GM15510 (cell line): ENCODE results near the gene DOK6.

ENCODE experiments used
- POLR2A ChIP-seq: IDR thresholded peaks from 3 replicates; pipeline ENCODE4 v1.6.1; 2011; ENCODE audit warnings: borderline replicate concordance; ENCODE audit not compliant: insufficient read length; ENCODE audit errors: extremely low read depth

Gene DOK6

DNA sequence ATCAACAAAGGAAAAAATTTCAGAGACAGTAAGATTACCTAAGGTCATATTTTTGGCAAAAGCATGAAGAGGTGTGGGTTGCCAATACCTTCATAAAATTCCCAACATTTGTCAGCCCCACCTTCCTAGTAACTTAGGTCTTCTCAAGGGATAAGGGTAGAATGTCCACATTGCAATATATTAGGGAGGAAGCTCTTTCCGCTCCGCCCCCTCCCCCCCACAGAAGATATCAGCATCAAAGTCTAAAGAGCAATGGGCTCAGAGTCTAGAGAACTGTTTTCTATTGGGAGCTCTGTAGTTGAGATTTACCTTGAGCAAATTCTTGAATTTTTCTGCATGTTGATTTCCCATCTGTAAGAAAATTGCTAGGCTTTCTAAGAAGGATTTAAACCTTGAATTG lies 346.7 kb downstream of the DOK6 start:
- TF ChIP-seq POLR2A, result no peak

- no peak for TF ChIP-seq POLR2A
Measured at GRCh38 chr18:69752737-69753380, 352.2 kb downstream of the DOK6 start.

GRCh38 chr18:69754108-69754507 lies 353.4 kb downstream of the DOK6 start:
- no peak for TF ChIP-seq POLR2A

GRCh38 chr18:69755041-69755440 lies 354.4 kb downstream of the DOK6 start:
- no peak for TF ChIP-seq POLR2A

DNA sequence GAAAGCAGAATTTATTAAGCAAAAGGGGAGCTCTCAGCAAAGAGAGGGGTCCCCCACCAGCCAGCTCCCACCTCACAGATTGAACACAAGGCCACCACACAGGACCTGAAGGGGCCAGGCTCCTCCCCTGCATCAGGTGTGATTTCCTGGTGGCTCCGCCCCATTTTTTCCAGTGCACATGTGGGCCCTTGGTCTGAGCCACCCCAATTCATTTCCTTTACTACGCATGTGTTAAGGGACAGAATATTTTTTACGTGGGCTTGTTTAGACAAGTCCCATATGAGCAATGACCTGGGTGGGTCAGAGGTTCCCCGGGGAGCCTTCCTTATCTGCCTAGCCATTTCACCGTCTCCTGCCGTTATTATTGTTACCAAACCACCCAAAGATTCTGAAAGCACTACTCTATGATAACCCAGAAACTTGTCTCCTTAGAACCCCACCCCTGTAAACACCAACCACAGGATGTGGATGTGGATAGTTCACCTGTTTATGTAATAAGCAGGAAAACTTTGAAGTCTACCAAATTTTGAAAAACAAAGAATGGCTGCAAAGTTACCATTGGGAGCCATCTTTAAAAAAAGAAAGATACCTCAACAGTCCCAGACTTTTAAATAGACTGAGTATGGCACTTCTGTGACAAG lies 355.3 kb downstream of the DOK6 start:
- no peak for TF ChIP-seq POLR2A

DNA sequence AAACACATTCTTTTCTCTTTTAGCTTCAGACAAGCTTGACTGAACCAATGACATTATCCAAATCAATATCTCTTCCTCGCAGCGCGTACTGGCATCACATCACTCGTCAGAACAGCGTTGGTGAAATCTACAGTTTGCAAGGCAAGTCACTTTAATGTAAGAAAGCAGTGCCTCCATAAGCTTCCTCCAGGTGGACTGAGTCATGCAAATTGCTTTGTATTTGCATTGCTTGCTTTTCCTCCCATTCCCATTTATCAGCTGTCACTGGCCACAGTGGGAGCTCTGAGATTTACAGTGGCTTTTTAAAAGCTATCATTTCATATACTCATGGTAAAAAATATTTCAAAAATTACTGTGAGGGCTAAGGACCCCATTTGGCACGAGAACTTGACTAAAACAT lies 357.0 kb downstream of the DOK6 start:
- TF ChIP-seq POLR2A, result no peak

DNA sequence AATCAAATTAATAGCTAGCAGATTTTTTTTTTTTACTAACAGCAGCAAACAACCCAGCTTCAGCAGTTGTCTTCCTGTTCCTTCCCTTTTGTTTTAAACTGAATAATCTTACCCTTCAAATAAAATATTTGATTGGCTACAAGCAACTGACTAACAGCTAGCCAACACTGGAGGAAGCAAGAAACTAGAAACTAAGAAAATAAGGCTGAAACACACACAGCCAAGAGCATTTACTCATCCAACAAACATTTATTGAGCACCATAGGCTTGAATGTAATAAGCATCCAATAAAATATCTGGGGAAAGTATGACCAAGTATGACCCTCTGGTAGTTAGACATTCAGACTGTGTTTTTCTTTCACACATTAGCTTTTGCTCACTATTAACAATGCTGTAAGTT lies 357.8 kb downstream of the DOK6 start:
- TF ChIP-seq POLR2A, result no peak

DNA sequence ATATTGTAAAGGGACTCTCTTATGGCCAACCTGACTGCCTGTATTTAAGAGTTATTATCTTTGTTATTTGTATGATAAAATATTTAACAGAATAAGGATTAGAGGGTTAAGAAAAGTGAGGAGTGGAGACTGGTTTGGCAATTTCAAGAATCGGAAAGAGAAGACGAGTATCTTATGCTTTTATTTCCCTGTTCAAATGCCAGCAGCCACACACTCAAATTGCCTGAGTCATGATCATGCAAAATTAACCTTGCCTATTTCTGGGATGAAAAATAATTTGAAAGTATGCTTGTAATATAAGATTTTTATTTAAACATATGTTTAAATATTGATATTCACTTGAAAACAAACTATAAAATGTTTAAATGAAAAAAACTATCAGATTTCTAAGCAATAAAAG lies 358.4 kb downstream of the DOK6 start:
- no peak for TF ChIP-seq POLR2A

DNA sequence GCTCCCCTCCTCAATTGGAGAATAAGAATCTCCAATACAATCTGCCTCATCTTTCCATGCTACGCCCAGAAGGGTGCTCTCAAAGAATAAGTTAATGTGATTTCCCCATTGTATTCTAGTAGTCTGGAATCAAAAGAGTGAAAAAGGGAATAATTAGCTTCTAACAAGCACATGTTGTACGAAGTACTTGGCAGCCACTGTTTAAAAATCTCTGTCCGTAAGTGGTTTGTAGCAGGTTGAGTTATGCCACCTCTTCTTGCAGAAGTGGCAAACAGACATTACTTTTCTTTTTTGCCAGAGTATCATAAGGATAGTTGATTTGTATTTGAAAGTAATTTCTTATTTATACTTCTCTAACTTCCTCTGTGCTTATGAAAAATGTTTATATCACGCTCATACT lies 362.3 kb downstream of the DOK6 start:
- TF ChIP-seq POLR2A, result no peak

DNA sequence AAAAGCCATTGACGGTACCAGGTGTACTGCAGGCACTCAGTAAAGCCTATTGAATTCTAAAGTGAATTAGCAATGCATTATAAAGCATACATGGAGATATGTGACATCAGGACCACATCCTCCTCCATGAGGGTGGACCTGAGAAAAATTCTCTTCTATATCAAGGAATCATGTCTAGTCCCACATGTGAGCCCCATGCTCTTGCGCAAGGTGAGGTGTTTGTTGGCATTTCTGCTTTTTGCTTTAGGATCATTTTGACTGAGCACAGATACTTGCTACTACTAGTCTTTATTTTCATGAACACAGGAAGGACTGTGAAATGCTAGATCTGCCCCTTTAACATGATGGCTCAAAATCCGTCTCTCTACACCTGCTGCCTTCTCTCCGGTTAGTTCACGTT lies 363.1 kb downstream of the DOK6 start:
- TF ChIP-seq POLR2A, result no peak

DNA sequence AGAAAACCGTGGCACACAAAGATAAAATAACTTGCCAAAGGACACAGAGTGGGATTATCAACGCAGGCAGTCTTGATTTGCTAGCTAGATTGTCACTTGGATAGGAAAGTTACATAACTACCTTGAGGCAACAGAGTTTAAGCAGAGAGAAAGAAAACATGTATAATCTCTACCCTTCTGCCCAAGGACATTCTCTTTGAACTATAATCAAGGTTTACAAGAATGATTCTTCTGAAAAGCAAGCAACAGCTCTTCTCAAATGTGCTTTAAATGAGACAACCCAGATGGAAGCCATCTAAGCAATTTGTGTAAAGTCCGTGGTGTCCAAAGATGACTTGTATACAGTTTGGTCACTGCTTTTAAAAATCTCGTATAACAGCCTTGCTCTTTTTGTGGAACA lies 369.6 kb downstream of the DOK6 start:
- TF ChIP-seq POLR2A, result no peak

DNA sequence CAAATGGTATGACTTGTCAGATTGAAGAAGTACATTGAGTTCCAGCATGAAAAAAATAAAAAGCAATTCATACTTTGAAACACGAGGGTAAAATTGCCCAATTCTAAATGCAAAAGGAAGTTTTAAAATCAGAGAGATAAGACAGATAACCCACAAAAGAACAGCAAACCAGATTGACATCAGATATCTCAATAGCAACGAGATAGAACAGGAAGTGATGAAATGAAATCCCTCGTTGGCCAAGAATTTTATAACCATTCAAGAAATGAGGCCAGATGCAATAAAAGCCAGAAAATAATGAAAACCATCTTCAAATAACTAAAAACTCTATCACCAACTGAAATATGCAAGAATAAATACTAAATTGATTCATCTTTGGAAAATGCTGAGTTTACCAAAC lies 374.1 kb downstream of the DOK6 start:
- TF ChIP-seq POLR2A, result no peak

DNA sequence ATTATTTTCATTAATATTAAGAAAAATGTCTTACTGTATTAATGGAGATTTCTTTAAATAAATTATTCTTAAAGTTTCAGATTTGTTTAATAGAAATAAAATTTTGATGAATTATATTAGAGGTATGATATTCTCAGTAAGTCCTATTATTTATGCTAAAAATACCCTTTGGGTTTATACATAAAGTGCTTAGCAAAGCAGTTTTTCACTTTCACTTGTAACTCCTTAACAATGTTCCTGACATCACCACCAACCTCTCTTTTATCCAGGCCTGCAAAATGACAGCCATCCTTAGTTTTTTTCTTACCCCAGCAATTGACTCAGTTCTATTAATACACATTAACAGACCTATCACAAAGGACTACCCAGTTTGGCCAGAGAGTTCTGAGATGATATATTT lies 376.6 kb downstream of the DOK6 start:
- no peak for TF ChIP-seq POLR2A

GRCh38 chr18:69778680-69779079 lies 378.0 kb downstream of the DOK6 start:
- no peak for TF ChIP-seq POLR2A

- TF ChIP-seq POLR2A, result no peak
Measured at GRCh38 chr18:69780851-69781250, 380.2 kb downstream of the DOK6 start.

DNA sequence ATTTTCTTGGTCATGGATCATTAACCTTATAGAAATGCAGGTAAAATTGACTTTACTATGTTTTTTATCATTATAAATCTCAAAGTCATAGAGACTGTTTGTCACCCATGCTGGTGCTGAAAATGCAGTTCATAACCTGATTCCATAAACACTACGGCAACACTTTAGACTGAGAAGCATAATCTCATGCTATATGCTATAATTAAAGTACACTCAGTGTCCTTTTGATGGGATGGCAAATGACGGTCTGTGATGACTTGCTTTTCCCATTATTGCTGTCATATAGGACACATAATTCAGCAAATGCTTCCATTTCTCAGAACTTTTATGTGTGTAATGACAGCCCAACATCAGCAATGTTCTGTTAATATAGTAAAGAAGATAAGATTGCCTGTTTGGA lies 384.1 kb downstream of the DOK6 start:
- TF ChIP-seq POLR2A, result no peak
